K562 (cell line): ENCODE measurements around the gene SPATA25. TPM values are rescaled to one million over a fixed set of nuclear protein-coding genes. Genes with fewer than 3 reads are reported as not detected.

Source experiments
- BRF1 ChIP-seq: IDR thresholded peaks from 3 replicates; pipeline ENCODE4 v1.6.1; 2011; ENCODE audit warnings: borderline replicate concordance, mild to moderate bottlenecking; ENCODE audit not compliant: insufficient read length; ENCODE audit errors: extremely low read depth
- GTF2E2 ChIP-seq: fragments of 200-800 bp; sonication (Bioruptor generic); IDR thresholded peaks from 2 replicates; pipeline ENCODE4 v1.6.1; 2016; ENCODE audit warnings: missing genetic modification characterization, missing compliant biosample characterization
- MAZ ChIP-seq, 2 experiments: fragments of 450-650 bp in 1 of 2; sonication (generic) in 1 of 2; formaldehyde crosslinking; IDR thresholded peaks in 1 of 2; conservative IDR thresholded peaks in 1 of 2; 2 replicates each; pipeline versions ENCODE4 v1.4.0 to v1.5.0; 2020; ENCODE audit warnings: mild to moderate bottlenecking in 1 of 2, missing genetic modification reagents in 1 of 2
- MTA3 ChIP-seq: fragments of 450-650 bp; formaldehyde crosslinking; IDR thresholded peaks from 2 replicates; pipeline ENCODE4 v1.6.1; 2017; ENCODE audit warnings: mild to moderate bottlenecking, borderline replicate concordance
- RNF2 ChIP-seq: sonication (generic); IDR thresholded peaks from 2 replicates; pipeline ENCODE4 v1.6.1; 2016
- ZFX ChIP-seq: sonication (generic); formaldehyde crosslinking; IDR thresholded peaks from 2 replicates; pipeline ENCODE4 v1.8.0; 2022; ENCODE audit warnings: mild to moderate bottlenecking, missing genetic modification reagents, moderate library complexity
- ZSCAN32 ChIP-seq: fragments of 450-650 bp; formaldehyde crosslinking; IDR thresholded peaks from 2 replicates; pipeline ENCODE4 v1.4.0; 2020; ENCODE audit warnings: mild to moderate bottlenecking, moderate library complexity
- polyA plus RNA-seq, 8 experiments: library from polyadenylated mRNA; depleted of rRNA in 4 of 8; stranded (reverse) in 5 of 8; unstranded in 3 of 8; fragments of >200 nt; fragmentation: Nextera tagmentation in 2 of 8; fragmentation: Illumina TruSeq in 1 of 8; extraction: Ambion mirVana in 2 of 8; extraction: Trizol in 1 of 8; gene quantifications; 2 replicates each; pipeline versions ENCODE4 v1.2.1 to v1.2.3, GENCODE V29; 2011 to 2014; ENCODE audit warnings: inconsistent platforms in 1 of 8, missing spikeins in 1 of 8
- total RNA-seq, 7 experiments: library from RNA; depleted of rRNA in 6 of 7; stranded (reverse); fragments of >200 nt in 6 of 7; fragmentation: Illumina TruSeq in 2 of 7; extraction: Trizol in 2 of 7; gene quantifications; 2 replicates each; pipeline versions ENCODE4 v1.2.1 to v1.2.3, GENCODE V29; 2011 to 2021; ENCODE audit warnings: low replicate concordance in 1 of 7
- TF ChIP-seq, protein P1 (sequence below): fragments of 200-600 bp; sonication (generic); IDR thresholded peaks from one replicate; pipeline ENCODE4 v1.6.1; 2012; ENCODE audit warnings: mild to moderate bottlenecking, low read depth, low read length, inconsistent platforms
- TF ChIP-seq, protein P2 (sequence below): fragments of 450-650 bp; IDR thresholded peaks from 2 replicates; pipeline ENCODE4 v1.7.1; 2018; ENCODE audit warnings: mild to moderate bottlenecking, low read depth; ENCODE audit not compliant: partially characterized antibody
- TF ChIP-seq, protein P3 (sequence below): fragments of 250-450 bp; sonication (Bioruptor Pico); IDR thresholded peaks from 2 replicates; pipeline ENCODE4 v1.4.0; 2020

Gene SPATA25
- total and polyA plus RNA-seq, 9 of the 15 experiments (the other 6 are each of a cell fraction or from before 2014, with no cell fraction given), result 0.21 to 0.95 (median 0.53) TPM; not detected in 3

DNA sequence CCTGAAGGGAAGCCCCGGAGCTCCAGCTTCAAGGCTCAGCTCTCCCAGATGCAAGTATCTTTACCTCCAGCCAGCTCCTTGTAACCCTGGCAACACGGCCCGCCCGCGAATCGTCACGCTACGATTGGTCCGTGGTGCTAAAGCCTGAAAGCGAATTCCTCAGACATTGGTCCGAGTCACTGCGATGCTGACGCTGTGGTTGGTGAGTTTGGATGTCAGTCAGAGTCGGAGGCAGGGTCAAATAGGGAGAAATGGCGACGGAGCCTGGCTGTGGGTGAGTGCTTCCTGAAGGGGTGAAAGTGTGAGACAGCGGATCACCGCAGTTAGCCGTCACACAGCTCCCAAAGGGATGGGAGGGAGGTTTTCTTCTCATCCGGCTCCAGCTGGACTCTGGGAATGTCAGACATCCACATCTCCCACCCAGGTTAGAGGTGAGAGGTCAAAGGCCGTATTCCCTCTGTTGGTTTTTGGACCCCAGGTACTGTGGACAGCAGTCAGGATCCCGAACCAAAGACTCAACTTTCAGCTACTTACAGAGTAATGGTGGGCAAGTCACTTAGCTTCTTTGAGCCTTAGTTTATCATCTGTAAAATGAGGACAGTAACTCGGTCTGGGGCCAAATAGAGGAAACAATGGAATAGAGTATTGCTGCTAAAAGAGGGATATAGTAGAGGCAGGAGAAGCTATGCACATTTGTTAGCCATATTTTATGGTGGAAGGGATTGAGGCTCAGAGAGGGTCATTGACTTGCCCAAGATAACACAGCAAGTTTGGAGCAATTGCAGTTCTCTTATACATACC, 6.2 kb downstream of the SPATA25 start, which contains the start of gene ZSWIM1 (continued):
- TF ChIP-seq, protein P1, sequence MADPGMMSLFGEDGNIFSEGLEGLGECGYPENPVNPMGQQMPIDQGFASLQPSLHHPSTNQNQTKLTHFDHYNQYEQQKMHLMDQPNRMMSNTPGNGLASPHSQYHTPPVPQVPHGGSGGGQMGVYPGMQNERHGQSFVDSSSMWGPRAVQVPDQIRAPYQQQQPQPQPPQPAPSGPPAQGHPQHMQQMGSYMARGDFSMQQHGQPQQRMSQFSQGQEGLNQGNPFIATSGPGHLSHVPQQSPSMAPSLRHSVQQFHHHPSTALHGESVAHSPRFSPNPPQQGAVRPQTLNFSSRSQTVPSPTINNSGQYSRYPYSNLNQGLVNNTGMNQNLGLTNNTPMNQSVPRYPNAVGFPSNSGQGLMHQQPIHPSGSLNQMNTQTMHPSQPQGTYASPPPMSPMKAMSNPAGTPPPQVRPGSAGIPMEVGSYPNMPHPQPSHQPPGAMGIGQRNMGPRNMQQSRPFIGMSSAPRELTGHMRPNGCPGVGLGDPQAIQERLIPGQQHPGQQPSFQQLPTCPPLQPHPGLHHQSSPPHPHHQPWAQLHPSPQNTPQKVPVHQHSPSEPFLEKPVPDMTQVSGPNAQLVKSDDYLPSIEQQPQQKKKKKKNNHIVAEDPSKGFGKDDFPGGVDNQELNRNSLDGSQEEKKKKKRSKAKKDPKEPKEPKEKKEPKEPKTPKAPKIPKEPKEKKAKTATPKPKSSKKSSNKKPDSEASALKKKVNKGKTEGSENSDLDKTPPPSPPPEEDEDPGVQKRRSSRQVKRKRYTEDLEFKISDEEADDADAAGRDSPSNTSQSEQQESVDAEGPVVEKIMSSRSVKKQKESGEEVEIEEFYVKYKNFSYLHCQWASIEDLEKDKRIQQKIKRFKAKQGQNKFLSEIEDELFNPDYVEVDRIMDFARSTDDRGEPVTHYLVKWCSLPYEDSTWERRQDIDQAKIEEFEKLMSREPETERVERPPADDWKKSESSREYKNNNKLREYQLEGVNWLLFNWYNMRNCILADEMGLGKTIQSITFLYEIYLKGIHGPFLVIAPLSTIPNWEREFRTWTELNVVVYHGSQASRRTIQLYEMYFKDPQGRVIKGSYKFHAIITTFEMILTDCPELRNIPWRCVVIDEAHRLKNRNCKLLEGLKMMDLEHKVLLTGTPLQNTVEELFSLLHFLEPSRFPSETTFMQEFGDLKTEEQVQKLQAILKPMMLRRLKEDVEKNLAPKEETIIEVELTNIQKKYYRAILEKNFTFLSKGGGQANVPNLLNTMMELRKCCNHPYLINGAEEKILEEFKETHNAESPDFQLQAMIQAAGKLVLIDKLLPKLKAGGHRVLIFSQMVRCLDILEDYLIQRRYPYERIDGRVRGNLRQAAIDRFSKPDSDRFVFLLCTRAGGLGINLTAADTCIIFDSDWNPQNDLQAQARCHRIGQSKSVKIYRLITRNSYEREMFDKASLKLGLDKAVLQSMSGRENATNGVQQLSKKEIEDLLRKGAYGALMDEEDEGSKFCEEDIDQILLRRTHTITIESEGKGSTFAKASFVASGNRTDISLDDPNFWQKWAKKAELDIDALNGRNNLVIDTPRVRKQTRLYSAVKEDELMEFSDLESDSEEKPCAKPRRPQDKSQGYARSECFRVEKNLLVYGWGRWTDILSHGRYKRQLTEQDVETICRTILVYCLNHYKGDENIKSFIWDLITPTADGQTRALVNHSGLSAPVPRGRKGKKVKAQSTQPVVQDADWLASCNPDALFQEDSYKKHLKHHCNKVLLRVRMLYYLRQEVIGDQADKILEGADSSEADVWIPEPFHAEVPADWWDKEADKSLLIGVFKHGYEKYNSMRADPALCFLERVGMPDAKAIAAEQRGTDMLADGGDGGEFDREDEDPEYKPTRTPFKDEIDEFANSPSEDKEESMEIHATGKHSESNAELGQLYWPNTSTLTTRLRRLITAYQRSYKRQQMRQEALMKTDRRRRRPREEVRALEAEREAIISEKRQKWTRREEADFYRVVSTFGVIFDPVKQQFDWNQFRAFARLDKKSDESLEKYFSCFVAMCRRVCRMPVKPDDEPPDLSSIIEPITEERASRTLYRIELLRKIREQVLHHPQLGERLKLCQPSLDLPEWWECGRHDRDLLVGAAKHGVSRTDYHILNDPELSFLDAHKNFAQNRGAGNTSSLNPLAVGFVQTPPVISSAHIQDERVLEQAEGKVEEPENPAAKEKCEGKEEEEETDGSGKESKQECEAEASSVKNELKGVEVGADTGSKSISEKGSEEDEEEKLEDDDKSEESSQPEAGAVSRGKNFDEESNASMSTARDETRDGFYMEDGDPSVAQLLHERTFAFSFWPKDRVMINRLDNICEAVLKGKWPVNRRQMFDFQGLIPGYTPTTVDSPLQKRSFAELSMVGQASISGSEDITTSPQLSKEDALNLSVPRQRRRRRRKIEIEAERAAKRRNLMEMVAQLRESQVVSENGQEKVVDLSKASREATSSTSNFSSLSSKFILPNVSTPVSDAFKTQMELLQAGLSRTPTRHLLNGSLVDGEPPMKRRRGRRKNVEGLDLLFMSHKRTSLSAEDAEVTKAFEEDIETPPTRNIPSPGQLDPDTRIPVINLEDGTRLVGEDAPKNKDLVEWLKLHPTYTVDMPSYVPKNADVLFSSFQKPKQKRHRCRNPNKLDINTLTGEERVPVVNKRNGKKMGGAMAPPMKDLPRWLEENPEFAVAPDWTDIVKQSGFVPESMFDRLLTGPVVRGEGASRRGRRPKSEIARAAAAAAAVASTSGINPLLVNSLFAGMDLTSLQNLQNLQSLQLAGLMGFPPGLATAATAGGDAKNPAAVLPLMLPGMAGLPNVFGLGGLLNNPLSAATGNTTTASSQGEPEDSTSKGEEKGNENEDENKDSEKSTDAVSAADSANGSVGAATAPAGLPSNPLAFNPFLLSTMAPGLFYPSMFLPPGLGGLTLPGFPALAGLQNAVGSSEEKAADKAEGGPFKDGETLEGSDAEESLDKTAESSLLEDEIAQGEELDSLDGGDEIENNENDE, result no peak
- TF ChIP-seq, protein P2, sequence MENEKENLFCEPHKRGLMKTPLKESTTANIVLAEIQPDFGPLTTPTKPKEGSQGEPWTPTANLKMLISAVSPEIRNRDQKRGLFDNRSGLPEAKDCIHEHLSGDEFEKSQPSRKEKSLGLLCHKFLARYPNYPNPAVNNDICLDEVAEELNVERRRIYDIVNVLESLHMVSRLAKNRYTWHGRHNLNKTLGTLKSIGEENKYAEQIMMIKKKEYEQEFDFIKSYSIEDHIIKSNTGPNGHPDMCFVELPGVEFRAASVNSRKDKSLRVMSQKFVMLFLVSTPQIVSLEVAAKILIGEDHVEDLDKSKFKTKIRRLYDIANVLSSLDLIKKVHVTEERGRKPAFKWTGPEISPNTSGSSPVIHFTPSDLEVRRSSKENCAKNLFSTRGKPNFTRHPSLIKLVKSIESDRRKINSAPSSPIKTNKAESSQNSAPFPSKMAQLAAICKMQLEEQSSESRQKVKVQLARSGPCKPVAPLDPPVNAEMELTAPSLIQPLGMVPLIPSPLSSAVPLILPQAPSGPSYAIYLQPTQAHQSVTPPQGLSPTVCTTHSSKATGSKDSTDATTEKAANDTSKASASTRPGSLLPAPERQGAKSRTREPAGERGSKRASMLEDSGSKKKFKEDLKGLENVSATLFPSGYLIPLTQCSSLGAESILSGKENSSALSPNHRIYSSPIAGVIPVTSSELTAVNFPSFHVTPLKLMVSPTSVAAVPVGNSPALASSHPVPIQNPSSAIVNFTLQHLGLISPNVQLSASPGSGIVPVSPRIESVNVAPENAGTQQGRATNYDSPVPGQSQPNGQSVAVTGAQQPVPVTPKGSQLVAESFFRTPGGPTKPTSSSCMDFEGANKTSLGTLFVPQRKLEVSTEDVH, result peak; percentile 40
- TF ChIP-seq ZSCAN32 (CRISPR knock-in tag) (no peak), GTF2E2 (tag) (peak; percentile 89), BRF1 (no peak), RNF2 (no peak), MAZ (CRISPR knock-in tag; conservative IDR thresholded peaks at IDR 0.05 in 1 of 2, IDR thresholded peaks at IDR 0.05 in 1 of 2) (0 out of 4 replicates have a peak, but pooled peaks of 1 of the 2 experiments have one; percentile 32), ZFX (CRISPR knock-in tag) (no peak; the same call in 1 of the 2 replicates), MTA3 (peak; percentile 80)
- TF ChIP-seq, protein P3, sequence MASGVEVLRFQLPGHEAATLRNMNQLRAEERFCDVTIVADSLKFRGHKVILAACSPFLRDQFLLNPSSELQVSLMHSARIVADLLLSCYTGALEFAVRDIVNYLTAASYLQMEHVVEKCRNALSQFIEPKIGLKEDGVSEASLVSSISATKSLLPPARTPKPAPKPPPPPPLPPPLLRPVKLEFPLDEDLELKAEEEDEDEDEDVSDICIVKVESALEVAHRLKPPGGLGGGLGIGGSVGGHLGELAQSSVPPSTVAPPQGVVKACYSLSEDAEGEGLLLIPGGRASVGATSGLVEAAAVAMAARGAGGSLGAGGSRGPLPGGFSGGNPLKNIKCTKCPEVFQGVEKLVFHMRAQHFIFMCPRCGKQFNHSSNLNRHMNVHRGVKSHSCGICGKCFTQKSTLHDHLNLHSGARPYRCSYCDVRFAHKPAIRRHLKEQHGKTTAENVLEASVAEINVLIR (CRISPR knock-in tag), result peak; percentile 31; the same call in 1 of the 2 replicates
